Choroid plexus epithelial cell (primary cell): Measurements from ENCODE around the gene ANXA2.
A peak's percentile ranks its signal among the peaks of the same experiment; 100 is the strongest.

Source experiments
- DNase-seq: peaks from one replicate; pipeline ENCODE4 v3.0.0-alpha.2; 2010; ENCODE audit warnings: low read depth
- H3K4me3 ChIP-seq: 2 replicates; pipeline ENCODE4 v1.5.1; 2011; ENCODE audit warnings: low read depth, mild to moderate bottlenecking, control low read depth, low read length, moderate library complexity
- CTCF ChIP-seq: conservative IDR thresholded peaks from 2 replicates; pipeline ENCODE4 v1.5.1; 2011; ENCODE audit warnings: low read depth, mild to moderate bottlenecking, control low read depth, inconsistent platforms, low read length, moderate library complexity

ANXA2 gene

GRCh38 chr15:60370869-60371136 lies 27.0 kb downstream of the ANXA2 start:
- H3K4me3 ChIP-seq: no peak overlapping the region
- no peak for TF ChIP-seq CTCF
- DNase-seq: no peak

- H3K4me3 ChIP-seq: no peak overlapping the region
- DNase-seq: peak; percentile 71
- TF ChIP-seq CTCF: no peak
These were observed 27.5 kb downstream of the ANXA2 start for GRCh38 chr15:60370105-60370868.

GRCh38 chr15:60369696-60370095 lies 28.1 kb downstream of the ANXA2 start:
- no peak overlapping the region for H3K4me3 ChIP-seq
- no peak for DNase-seq
- no peak for TF ChIP-seq CTCF

- DNase-seq: no peak
- TF ChIP-seq CTCF: no peak
- H3K4me3 ChIP-seq: no peak overlapping the region
These were observed 33.2 kb downstream of the ANXA2 start for GRCh38 chr15:60364612-60364924.

GRCh38 chr15:60363903-60364611 lies 33.7 kb downstream of the ANXA2 start:
- DNase-seq: no peak
- no peak overlapping the region for H3K4me3 ChIP-seq

GRCh38 chr15:60363087-60363549 lies 34.7 kb downstream of the ANXA2 start:
- no peak for TF ChIP-seq CTCF
- H3K4me3 ChIP-seq: no peak overlapping the region
- DNase-seq: no peak

More at GRCh38 chr15:60363903-60364611, 33.7 kb downstream of the ANXA2 start:
- TF ChIP-seq CTCF: no peak
